CD1c-positive myeloid dendritic cell (primary cell): ENCODE measurements around the gene HLA-A.
A peak's percentile ranks its signal among the peaks of the same experiment; 100 is the strongest.

Experiments
- DNase-seq: peaks from one replicate; pipeline ENCODE4 v3.0.0-alpha.2; 2016; ENCODE audit errors: extremely low spot score

Gene HLA-A

GRCh38 chr6:29935273-29935955 is 6.9 kb upstream of the HLA-A start:
- no peak for DNase-seq

GRCh38 chr6:29938746-29939508 is 3.4 kb upstream of the HLA-A start:
- no peak for DNase-seq

- peak; percentile 58 for DNase-seq
Observed at GRCh38 chr6:29941016-29941415, 1.3 kb upstream of the HLA-A start.

- peak; percentile 43 for DNase-seq
Observed at GRCh38 chr6:29941471-29941870, 861 bp upstream of the HLA-A start.

GRCh38 chr6:29941916-29942274 is 437 bp upstream of the HLA-A start:
- DNase-seq, result no peak

GRCh38 chr6:29943053-29943966 is 978 bp downstream of the HLA-A start:
- DNase-seq, result peak; percentile 17

- DNase-seq, result no peak
Observed at GRCh38 chr6:29945281-29945820, 3.0 kb downstream of the HLA-A start.

- no peak for DNase-seq
Observed at GRCh38 chr6:29946223-29947076, 4.1 kb downstream of the HLA-A start.

- DNase-seq, result no peak
Observed at GRCh38 chr6:29947077-29947980, 5.0 kb downstream of the HLA-A start.

- DNase-seq, result no peak
Observed at GRCh38 chr6:29948277-29948676, 5.9 kb downstream of the HLA-A start.

GRCh38 chr6:29949934-29950333 is 7.6 kb downstream of the HLA-A start:
- no peak for DNase-seq

GRCh38 chr6:29951882-29952281 is 9.6 kb downstream of the HLA-A start:
- no peak for DNase-seq

GRCh38 chr6:29953001-29953441 is 10.7 kb downstream of the HLA-A start:
- DNase-seq, result no peak

- DNase-seq, result no peak
Observed at GRCh38 chr6:29953686-29954085, 11.4 kb downstream of the HLA-A start.

GRCh38 chr6:29954272-29954671 is 11.9 kb downstream of the HLA-A start:
- no peak for DNase-seq

- no peak for DNase-seq
Observed at GRCh38 chr6:29955783-29956182, 13.5 kb downstream of the HLA-A start.

- DNase-seq, result no peak
Observed at GRCh38 chr6:29956518-29956917, 14.2 kb downstream of the HLA-A start.

GRCh38 chr6:29958046-29958445 is 15.7 kb downstream of the HLA-A start:
- no peak for DNase-seq

GRCh38 chr6:29958921-29959320 is 16.6 kb downstream of the HLA-A start:
- DNase-seq, result peak; percentile 59

- DNase-seq, result peak; percentile 56
Observed at GRCh38 chr6:29959467-29959866, 17.1 kb downstream of the HLA-A start.
